ENCODE measurements around the gene POMGNT1.

- TF ChIP-seq EZH2phosphoT487 (IDR thresholded peaks at IDR 0.05) = no peak
- no peak for TF ChIP-seq CTCF (IDR thresholded peaks at IDR 0.05)
Measured at GRCh38 chr1:46191033-46191701, 7.1 kb downstream of the POMGNT1 start.
